DOHH2 (cell line): ENCODE results near the gene CTDSPL2.
"Not testable (repeated sequence)": the region's sequence is repeated elsewhere in the genome, so short reads cannot be mapped to it uniquely, and the experiment has no call there.

Source experiments
- H3F3A ChIP-seq: fragments of 200-600 bp; sonication (generic), shearing (Covaris generic); 2 replicates; pipeline ENCODE4 v1.6.0; 2016; ENCODE audit warnings: antibody characterized with exemption, mild to moderate bottlenecking; ENCODE audit not compliant: control insufficient read depth, insufficient read depth
- H3K27ac ChIP-seq: fragments of 200-600 bp; sonication (generic); 2 replicates; pipeline ENCODE4 v1.5.1; 2014; ENCODE audit warnings: low read depth, mild to moderate bottlenecking, low read length, moderate library complexity
- H3K27me3 ChIP-seq: fragments of 200-600 bp; sonication (generic); 2 replicates; pipeline ENCODE4 v1.6.1; 2014; ENCODE audit warnings: mild to moderate bottlenecking, low read length, mixed read lengths; ENCODE audit not compliant: control insufficient read depth
- H3K36me3 ChIP-seq: fragments of 200-600 bp; sonication (generic); 2 replicates; pipeline ENCODE4 v1.6.1; 2014; ENCODE audit warnings: mild to moderate bottlenecking, low read length, moderate library complexity, mixed read lengths; ENCODE audit not compliant: control insufficient read depth
- H3K4me1 ChIP-seq: fragments of 200-600 bp; sonication (generic); 2 replicates; pipeline ENCODE4 v1.6.1; 2014; ENCODE audit warnings: mild to moderate bottlenecking, low read length, mixed read lengths; ENCODE audit not compliant: control insufficient read depth
- H3K4me2 ChIP-seq: fragments of 200-600 bp; sonication (generic); 2 replicates; pipeline ENCODE4 v1.6.0; 2014; ENCODE audit warnings: mild to moderate bottlenecking, low read length, moderate library complexity
- H3K4me3 ChIP-seq: fragments of 200-600 bp; sonication (generic); 2 replicates; pipeline ENCODE4 v1.5.1; 2014; ENCODE audit warnings: mild to moderate bottlenecking, low read length, mixed read lengths
- H3K79me2 ChIP-seq: fragments of 200-600 bp; sonication (generic); 2 replicates; pipeline ENCODE4 v1.6.1; 2014; ENCODE audit warnings: mild to moderate bottlenecking, low read length, mixed read lengths; ENCODE audit not compliant: control insufficient read depth
- H3K9me2 ChIP-seq: fragments of 200-600 bp; sonication (generic); replicated peaks from 2 replicates; pipeline ENCODE4 v1.6.1; 2014; ENCODE audit warnings: mild to moderate bottlenecking, low read length, mixed read lengths; ENCODE audit not compliant: control insufficient read depth
- H3K9me3 ChIP-seq: fragments of 200-600 bp; sonication (generic); 2 replicates; pipeline ENCODE4 v1.6.1; 2014; ENCODE audit warnings: antibody characterized with exemption, low read length, mixed read lengths; ENCODE audit not compliant: control insufficient read depth, insufficient read depth
- H4K20me1 ChIP-seq: fragments of 200-600 bp; sonication (generic); 2 replicates; pipeline ENCODE4 v1.6.0; 2014; ENCODE audit warnings: low read depth, mild to moderate bottlenecking, antibody characterized with exemption, low read length, moderate library complexity; ENCODE audit not compliant: control insufficient read depth, insufficient read depth
- CTCF ChIP-seq: fragments of 200-600 bp; sonication (generic); IDR thresholded peaks from one replicate; pipeline ENCODE4 v1.5.1; 2014; ENCODE audit warnings: antibody characterized with exemption, mild to moderate bottlenecking, low read depth, low read length; ENCODE audit not compliant: poor library complexity, severe bottlenecking
- EZH2phosphoT487 ChIP-seq: fragments of 200-600 bp; sonication (generic); IDR thresholded peaks from 2 replicates; pipeline ENCODE4 v1.6.1; 2017; ENCODE audit warnings: borderline replicate concordance, mild to moderate bottlenecking, antibody characterized with exemption, low read length, moderate library complexity, mixed read lengths

CTDSPL2 gene

GRCh38 chr15:44550256-44550655 lies 122.8 kb downstream of the CTDSPL2 start:
- TF ChIP-seq EZH2phosphoT487 (no peak), CTCF (peak; percentile 59)
- Histone ChIP-seq H3K4me1 (peaks cover 28% of the 10 kb centered on the region), H3K79me2 (peaks cover 71% of the 10 kb centered on the region), H3K27me3 (no peaks in the 10 kb centered on the region), H3F3A (peaks cover 24% of the 10 kb centered on the region), H3K36me3 (peaks cover 72% of the 10 kb centered on the region), H3K4me3 (no peak overlapping the region), H3K4me2 (peak overlapping the region; percentile 17), H3K9me3 (no peaks in the 10 kb centered on the region), H3K27ac (no peak overlapping the region), H3K9me2 (no peaks in the 10 kb centered on the region), H4K20me1 (no peaks in the 10 kb centered on the region; the same call in 1 of the 2 replicates)

GRCh38 chr15:44550734-44551133 lies 123.3 kb downstream of the CTDSPL2 start:
- Histone ChIP-seq H3K27me3 (no peaks in the 10 kb centered on the region), H4K20me1 (no peaks in the 10 kb centered on the region; the same call in 1 of the 2 replicates), H3K79me2 (peaks cover 66% of the 10 kb centered on the region), H3K9me2 (no peaks in the 10 kb centered on the region), H3K9me3 (no peaks in the 10 kb centered on the region), H3K4me3 (no peak overlapping the region), H3K36me3 (peaks cover 77% of the 10 kb centered on the region), H3K4me1 (peaks cover 25% of the 10 kb centered on the region), H3K27ac (no peak overlapping the region), H3K4me2 (peak overlapping the region; percentile 17; the same call in 1 of the 2 replicates), H3F3A (peaks cover 22% of the 10 kb centered on the region)
- TF ChIP-seq CTCF (no peak), EZH2phosphoT487 (no peak)

- Histone ChIP-seq H3K36me3 (peaks cover 89% of the 10 kb centered on the region), H4K20me1 (no peaks in the 10 kb centered on the region; the same call in 1 of the 2 replicates), H3K79me2 (peaks cover 25% of the 10 kb centered on the region)
Measured at GRCh38 chr15:44554934-44555723, 127.7 kb downstream of the CTDSPL2 start.

GRCh38 chr15:44560926-44561325 lies 133.5 kb downstream of the CTDSPL2 start:
- H4K20me1 ChIP-seq, H3K9me2 ChIP-seq, H3K27ac ChIP-seq, H3K79me2 ChIP-seq, H3K9me3 ChIP-seq, H3K4me3 ChIP-seq, H3K4me1 ChIP-seq, H3K27me3 ChIP-seq, H3F3A ChIP-seq, H3K4me2 ChIP-seq: not testable (repeated sequence)
- peaks cover 94% of the 10 kb centered on the region for H3K36me3 ChIP-seq

More at GRCh38 chr15:44554934-44555723, 127.7 kb downstream of the CTDSPL2 start:
- Histone ChIP-seq H3K27me3 (no peaks in the 10 kb centered on the region), H3K4me3 (no peak overlapping the region), H3F3A (peaks cover 11% of the 10 kb centered on the region), H3K9me2 (no peaks in the 10 kb centered on the region), H3K4me2 (no peak overlapping the region), H3K27ac (no peak overlapping the region), H3K9me3 (no peaks in the 10 kb centered on the region), H3K4me1 (peaks cover 19% of the 10 kb centered on the region)
- TF ChIP-seq EZH2phosphoT487 (no peak), CTCF (no peak)
